HL-60 (cell line): ENCODE results near the gene FGG.

Experiments
- DNase-seq, 2 experiments: peaks; one replicate each; pipeline ENCODE4 v3.0.0-alpha.2; 2010 to 2020; ENCODE audit warnings: low read depth in 1 of 2, low spot score in 1 of 2
- H3K27ac ChIP-seq: fragments of 250-450 bp; sonication (Bioruptor Pico); replicated peaks from 2 replicates; pipeline ENCODE4 v1.5.1; 2020; ENCODE audit warnings: mild to moderate bottlenecking, moderate library complexity
- H3K27me3 ChIP-seq: fragments of 250-450 bp; sonication (Bioruptor Pico); 2 replicates; pipeline ENCODE4 v1.5.1; 2021; ENCODE audit warnings: mild to moderate bottlenecking, moderate library complexity; ENCODE audit not compliant: insufficient read depth, poor library complexity, severe bottlenecking
- H3K4me3 ChIP-seq: replicated peaks from 2 replicates; pipeline ENCODE4 v1.5.1; 2011; ENCODE audit warnings: mild to moderate bottlenecking, control low read depth, low read length; ENCODE audit not compliant: insufficient read depth
- GABPA ChIP-seq: IDR thresholded peaks from 2 replicates; pipeline ENCODE4 v1.6.1; 2012; ENCODE audit warnings: low read depth
- POLR2AphosphoS5 ChIP-seq: IDR thresholded peaks from 2 replicates; pipeline ENCODE4 v1.6.1; 2012; ENCODE audit warnings: low read depth
- SPI1 ChIP-seq: IDR thresholded peaks from 2 replicates; pipeline ENCODE4 v1.6.1; 2012; ENCODE audit warnings: low read depth, mild to moderate bottlenecking, borderline replicate concordance
- TF ChIP-seq, protein P1 (sequence below): IDR thresholded peaks from one replicate; pipeline ENCODE4 v1.5.1; 2011; ENCODE audit warnings: low read length, control low read depth, inconsistent platforms; ENCODE audit not compliant: insufficient read depth
- TF ChIP-seq, protein P2 (sequence below): IDR thresholded peaks from 2 replicates; pipeline ENCODE4 v1.6.1; 2012; ENCODE audit warnings: low read depth; ENCODE audit not compliant: insufficient replicate concordance

FGG gene

DNA sequence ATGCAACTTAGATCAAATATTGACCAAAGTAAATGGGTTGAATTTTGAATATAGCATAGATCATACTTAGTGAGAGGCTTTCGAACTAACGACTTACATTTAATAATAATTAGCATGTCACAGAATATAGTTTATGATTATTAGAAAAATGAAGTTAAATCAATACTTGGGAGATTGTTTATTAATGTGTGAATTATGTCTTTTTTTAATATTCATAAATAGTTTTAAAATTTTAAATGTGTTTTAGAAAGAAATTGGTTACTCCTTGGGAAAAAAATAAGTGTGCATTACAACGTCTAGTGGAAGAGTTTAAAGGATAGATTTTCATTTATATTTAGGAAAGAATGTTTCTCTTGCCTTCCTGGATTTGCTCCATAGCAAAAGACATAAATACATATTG lies 29.2 kb downstream of the FGG start:
- H3K4me3 ChIP-seq = no peak overlapping the region
- TF ChIP-seq, protein P1, sequence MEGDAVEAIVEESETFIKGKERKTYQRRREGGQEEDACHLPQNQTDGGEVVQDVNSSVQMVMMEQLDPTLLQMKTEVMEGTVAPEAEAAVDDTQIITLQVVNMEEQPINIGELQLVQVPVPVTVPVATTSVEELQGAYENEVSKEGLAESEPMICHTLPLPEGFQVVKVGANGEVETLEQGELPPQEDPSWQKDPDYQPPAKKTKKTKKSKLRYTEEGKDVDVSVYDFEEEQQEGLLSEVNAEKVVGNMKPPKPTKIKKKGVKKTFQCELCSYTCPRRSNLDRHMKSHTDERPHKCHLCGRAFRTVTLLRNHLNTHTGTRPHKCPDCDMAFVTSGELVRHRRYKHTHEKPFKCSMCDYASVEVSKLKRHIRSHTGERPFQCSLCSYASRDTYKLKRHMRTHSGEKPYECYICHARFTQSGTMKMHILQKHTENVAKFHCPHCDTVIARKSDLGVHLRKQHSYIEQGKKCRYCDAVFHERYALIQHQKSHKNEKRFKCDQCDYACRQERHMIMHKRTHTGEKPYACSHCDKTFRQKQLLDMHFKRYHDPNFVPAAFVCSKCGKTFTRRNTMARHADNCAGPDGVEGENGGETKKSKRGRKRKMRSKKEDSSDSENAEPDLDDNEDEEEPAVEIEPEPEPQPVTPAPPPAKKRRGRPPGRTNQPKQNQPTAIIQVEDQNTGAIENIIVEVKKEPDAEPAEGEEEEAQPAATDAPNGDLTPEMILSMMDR = no peak
- TF ChIP-seq GABPA = no peak
- TF ChIP-seq POLR2AphosphoS5 = no peak
- no peak for TF ChIP-seq SPI1
- no peak for DNase-seq
- no peaks in the 10 kb centered on the region for H3K27me3 ChIP-seq
- no peak overlapping the region for H3K27ac ChIP-seq

DNA sequence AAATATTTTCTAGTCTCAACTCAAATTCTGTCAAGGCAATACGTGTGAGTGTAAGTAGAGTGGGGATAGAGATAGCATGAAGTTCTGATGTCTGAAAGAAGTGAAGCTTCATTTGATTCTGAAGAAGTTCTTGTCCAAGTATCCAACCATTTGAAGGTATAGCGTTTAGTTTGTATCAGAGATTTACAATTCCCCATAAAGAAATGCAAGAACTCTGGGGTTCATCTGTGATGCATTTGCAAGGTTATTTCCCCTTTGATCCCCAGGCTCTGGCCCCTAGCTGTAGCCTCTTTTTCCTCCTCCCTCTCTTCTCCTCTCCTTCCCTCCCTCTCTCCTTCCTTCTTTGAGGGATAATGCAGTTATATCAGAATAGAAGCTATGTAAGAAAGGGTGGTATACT lies 29.7 kb downstream of the FGG start:
- no peak overlapping the region for H3K27ac ChIP-seq
- DNase-seq = no peak
- TF ChIP-seq, protein P2, sequence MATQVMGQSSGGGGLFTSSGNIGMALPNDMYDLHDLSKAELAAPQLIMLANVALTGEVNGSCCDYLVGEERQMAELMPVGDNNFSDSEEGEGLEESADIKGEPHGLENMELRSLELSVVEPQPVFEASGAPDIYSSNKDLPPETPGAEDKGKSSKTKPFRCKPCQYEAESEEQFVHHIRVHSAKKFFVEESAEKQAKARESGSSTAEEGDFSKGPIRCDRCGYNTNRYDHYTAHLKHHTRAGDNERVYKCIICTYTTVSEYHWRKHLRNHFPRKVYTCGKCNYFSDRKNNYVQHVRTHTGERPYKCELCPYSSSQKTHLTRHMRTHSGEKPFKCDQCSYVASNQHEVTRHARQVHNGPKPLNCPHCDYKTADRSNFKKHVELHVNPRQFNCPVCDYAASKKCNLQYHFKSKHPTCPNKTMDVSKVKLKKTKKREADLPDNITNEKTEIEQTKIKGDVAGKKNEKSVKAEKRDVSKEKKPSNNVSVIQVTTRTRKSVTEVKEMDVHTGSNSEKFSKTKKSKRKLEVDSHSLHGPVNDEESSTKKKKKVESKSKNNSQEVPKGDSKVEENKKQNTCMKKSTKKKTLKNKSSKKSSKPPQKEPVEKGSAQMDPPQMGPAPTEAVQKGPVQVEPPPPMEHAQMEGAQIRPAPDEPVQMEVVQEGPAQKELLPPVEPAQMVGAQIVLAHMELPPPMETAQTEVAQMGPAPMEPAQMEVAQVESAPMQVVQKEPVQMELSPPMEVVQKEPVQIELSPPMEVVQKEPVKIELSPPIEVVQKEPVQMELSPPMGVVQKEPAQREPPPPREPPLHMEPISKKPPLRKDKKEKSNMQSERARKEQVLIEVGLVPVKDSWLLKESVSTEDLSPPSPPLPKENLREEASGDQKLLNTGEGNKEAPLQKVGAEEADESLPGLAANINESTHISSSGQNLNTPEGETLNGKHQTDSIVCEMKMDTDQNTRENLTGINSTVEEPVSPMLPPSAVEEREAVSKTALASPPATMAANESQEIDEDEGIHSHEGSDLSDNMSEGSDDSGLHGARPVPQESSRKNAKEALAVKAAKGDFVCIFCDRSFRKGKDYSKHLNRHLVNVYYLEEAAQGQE = no peak
- TF ChIP-seq POLR2AphosphoS5 = no peak
- no peak for TF ChIP-seq GABPA
- no peaks in the 10 kb centered on the region for H3K27me3 ChIP-seq
- H3K4me3 ChIP-seq = no peak overlapping the region

DNA sequence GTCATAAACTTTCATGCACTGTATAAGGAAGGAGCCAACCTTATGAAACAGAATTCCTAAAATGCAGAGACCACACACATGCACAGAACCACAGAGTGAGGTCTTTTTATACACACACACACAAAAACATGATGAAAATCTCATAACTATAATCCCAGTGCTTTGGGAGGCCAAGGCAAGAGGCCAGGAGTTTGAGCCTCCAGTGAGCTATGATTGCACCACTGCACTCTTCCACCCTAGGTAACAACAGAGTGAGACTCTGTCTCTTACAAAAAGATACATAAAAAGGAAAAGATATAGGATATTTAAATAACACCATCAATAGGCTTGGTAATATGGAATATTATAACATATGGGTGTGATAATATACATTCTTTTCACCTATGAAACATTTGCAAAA lies 32.5 kb downstream of the FGG start:
- TF ChIP-seq, protein P2 = no peak
- TF ChIP-seq, protein P1 = no peak
- TF ChIP-seq GABPA = no peak
- TF ChIP-seq POLR2AphosphoS5 = no peak
- no peak for DNase-seq
- H3K4me3 ChIP-seq = no peak overlapping the region
- no peaks in the 10 kb centered on the region for H3K27me3 ChIP-seq
- no peak overlapping the region for H3K27ac ChIP-seq

DNA sequence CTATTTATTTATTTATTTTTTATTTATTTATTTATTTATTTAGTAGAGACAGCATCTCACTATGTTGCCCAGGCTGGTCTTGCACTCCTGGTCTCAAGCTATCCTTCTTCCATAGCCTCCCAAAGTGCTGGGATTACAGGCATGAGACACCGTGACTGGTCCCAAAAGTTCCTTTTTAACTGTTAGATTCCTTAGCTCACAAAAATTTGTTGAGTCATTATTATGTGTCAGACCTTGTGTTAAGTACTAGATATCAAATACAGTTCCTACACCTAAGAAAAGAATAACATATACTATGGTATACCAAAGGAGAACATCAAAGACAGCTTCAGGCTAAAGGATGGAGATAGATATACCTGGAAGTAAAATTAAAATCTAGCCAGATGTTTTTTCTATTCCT lies 33.5 kb downstream of the FGG start:
- DNase-seq = no peak
- TF ChIP-seq, protein P2 = no peak
- TF ChIP-seq SPI1 = no peak
- TF ChIP-seq, protein P1 = no peak
- no peak for TF ChIP-seq GABPA
- TF ChIP-seq POLR2AphosphoS5 = no peak
- Histone ChIP-seq H3K27ac (no peak overlapping the region), H3K4me3 (no peak overlapping the region), H3K27me3 (no peaks in the 10 kb centered on the region)
